H1 (cell line): ENCODE measurements around the gene PDIA5. TPM values are rescaled to one million over a fixed set of nuclear protein-coding genes. Genes with fewer than 3 reads are reported as not detected.

ENCODE experiments used
- CTCF ChIA-PET: fragments of 300-600 bp; sonication (Branson Sonifier 250); formaldehyde crosslinking; loops from one replicate; lab custom pipeline; 2021; ENCODE audit not compliant: partially characterized antibody; lab: Charles Lee
- POLR2A ChIA-PET: fragments of 300-600 bp; sonication (Branson Sonifier 250); formaldehyde crosslinking; loops from one replicate; lab custom pipeline; 2021; ENCODE audit warnings: inconsistent platforms; ENCODE audit not compliant: partially characterized antibody; lab: Charles Lee
- DNase-seq, 2 experiments: peaks; one replicate each; pipeline versions ENCODE4 v3.0.0 to v3.0.0-alpha.2; 2010 to 2022; ENCODE audit warnings: low spot score in 2 of 2, low read depth in 1 of 2, mixed read lengths in 1 of 2
- FAIRE-seq: peaks from 2 replicates; lab custom pipeline; 2011; peaks lifted over from hg19 to GRCh38; lab: Jason Lieb, UNC
- H2AFZ ChIP-seq: 2 replicates; pipeline ENCODE4 v1.8.1; 2012; ENCODE audit warnings: low read length, inconsistent platforms
- H2AK5ac ChIP-seq: 2 replicates; pipeline ENCODE4 v1.6.1; 2013; ENCODE audit warnings: low read depth, low read length
- H2BK120ac ChIP-seq: replicated peaks from 2 replicates; pipeline ENCODE3; 2013; ENCODE audit warnings: low read depth, low read length, inconsistent platforms
- H2BK12ac ChIP-seq: 2 replicates; pipeline ENCODE4 v1.6.1; 2013; ENCODE audit warnings: low read depth, low read length
- H2BK15ac ChIP-seq: 2 replicates; pipeline ENCODE4 v1.6.1; 2013; ENCODE audit warnings: low read length
- H2BK20ac ChIP-seq: 2 replicates; pipeline ENCODE4 v1.6.1; 2013; ENCODE audit warnings: low read length
- H2BK5ac ChIP-seq: 2 replicates; pipeline ENCODE4 v1.6.1; 2013; ENCODE audit warnings: low read depth, low read length
- H3K14ac ChIP-seq: 2 replicates; pipeline ENCODE4 v1.6.1; 2013; ENCODE audit warnings: inconsistent platforms; ENCODE audit not compliant: insufficient read length
- H3K18ac ChIP-seq: 2 replicates; pipeline ENCODE4 v1.6.1; 2013; ENCODE audit warnings: low read length; ENCODE audit errors: extremely low read depth
- H3K23ac ChIP-seq: 2 replicates; pipeline ENCODE4 v1.6.1; 2013; ENCODE audit warnings: inconsistent platforms; ENCODE audit not compliant: insufficient read length
- H3K23me2 ChIP-seq: 2 replicates; pipeline ENCODE4 v1.6.1; 2013; ENCODE audit warnings: low read depth, low read length
- H3K27ac ChIP-seq: 2 replicates; pipeline ENCODE4 v1.6.1; 2011; ENCODE audit warnings: low read depth, low read length, inconsistent platforms
- H3K27me3 ChIP-seq, 4 experiments: replicated peaks in 1 of 4; 1 replicate in 1 of 4; 2 replicates in 3 of 4; pipeline versions ENCODE4 v1.6.1 to v1.8.1; 2011 to 2013; ENCODE audit warnings: low read length in 3 of 4, mild to moderate bottlenecking in 3 of 4, inconsistent platforms in 2 of 4, mixed read lengths in 2 of 4, moderate library complexity in 1 of 4; ENCODE audit not compliant: control insufficient read depth in 3 of 4, insufficient read depth in 3 of 4; ENCODE audit errors: extremely low read depth in 1 of 4
- H3K36me3 ChIP-seq, 4 experiments: 2 replicates each; pipeline versions ENCODE4 v1.6.1 to v1.8.1; 2011 to 2013; ENCODE audit warnings: mild to moderate bottlenecking in 4 of 4, low read length in 3 of 4, moderate library complexity in 2 of 4, control low read depth in 1 of 4, inconsistent platforms in 1 of 4; ENCODE audit not compliant: insufficient read depth in 4 of 4, control insufficient read depth in 2 of 4
- H3K4ac ChIP-seq: replicated peaks from 2 replicates; pipeline ENCODE3; 2013; ENCODE audit warnings: low read length, low read depth, mixed read lengths, inconsistent platforms; ENCODE audit not compliant: insufficient read length
- H3K4me1 ChIP-seq, 4 experiments: replicated peaks in 1 of 4; 1 replicate in 1 of 4; 2 replicates in 3 of 4; pipeline versions ENCODE4 v1.6.1 to v1.8.1; 2011 to 2013; ENCODE audit warnings: low read length in 3 of 4, inconsistent platforms in 2 of 4, mixed read lengths in 1 of 4; ENCODE audit not compliant: insufficient read depth in 4 of 4, control insufficient read depth in 3 of 4
- H3K4me2 ChIP-seq, 2 experiments: 2 replicates each; pipeline versions ENCODE4 v1.6.1 to v1.8.1; 2011 to 2013; ENCODE audit warnings: low read depth in 2 of 2, low read length in 2 of 2, control low read depth in 1 of 2, inconsistent platforms in 1 of 2, mild to moderate bottlenecking in 1 of 2; ENCODE audit not compliant: insufficient read depth in 1 of 2
- H3K4me3 ChIP-seq, 4 experiments: fragments of 200-600, 300-600 bp in 1 of 4; sonication (generic), shearing (Covaris generic), sonication (Bioruptor Twin) in 1 of 4; 2 replicates each; pipeline versions ENCODE4 v1.5.1 to v1.8.1; 2011 to 2016; ENCODE audit warnings: low read length in 4 of 4, low read depth in 3 of 4, control low read depth in 2 of 4, inconsistent platforms in 2 of 4, mild to moderate bottlenecking in 2 of 4, mixed read lengths in 1 of 4, moderate library complexity in 1 of 4; ENCODE audit not compliant: insufficient read depth in 2 of 4; ENCODE audit errors: extremely low read depth in 1 of 4
- H3K56ac ChIP-seq: replicated peaks from 2 replicates; pipeline ENCODE3; 2013; ENCODE audit warnings: low read depth, mild to moderate bottlenecking, mixed read lengths, low read length, inconsistent platforms; ENCODE audit not compliant: insufficient read length
- H3K79me1 ChIP-seq: 2 replicates; pipeline ENCODE4 v1.6.1; 2013; ENCODE audit warnings: low read depth, low read length, control low read depth
- H3K79me2 ChIP-seq, 2 experiments: 2 replicates each; pipeline versions ENCODE4 v1.6.1 to v1.8.1; 2012 to 2013; ENCODE audit warnings: low read length in 2 of 2, mild to moderate bottlenecking in 2 of 2, inconsistent platforms in 1 of 2; ENCODE audit not compliant: insufficient read depth in 2 of 2, control insufficient read depth in 1 of 2
- H3K9ac ChIP-seq, 4 experiments: replicated peaks in 1 of 4; 1 replicate in 1 of 4; 2 replicates in 3 of 4; pipeline versions ENCODE4 v1.6.1 to v1.8.1; 2011 to 2013; ENCODE audit warnings: low read depth in 3 of 4, low read length in 3 of 4, control low read depth in 2 of 4, mild to moderate bottlenecking in 2 of 4, moderate library complexity in 2 of 4, inconsistent platforms in 1 of 4; ENCODE audit errors: extremely low read depth in 1 of 4
- H3K9me3 ChIP-seq, 2 experiments: 2 replicates each; pipeline versions ENCODE4 v1.6.1 to v1.8.1; 2012 to 2013; ENCODE audit warnings: mild to moderate bottlenecking in 2 of 2, moderate library complexity in 2 of 2, control low read depth in 1 of 2, inconsistent platforms in 1 of 2, low read depth in 1 of 2, low read length in 1 of 2, mixed read lengths in 1 of 2; ENCODE audit not compliant: insufficient read depth in 2 of 2
- H4K20me1 ChIP-seq, 2 experiments: replicated peaks in 1 of 2; 2 replicates each; pipeline versions ENCODE3 to v1.8.1; 2011 to 2013; ENCODE audit warnings: inconsistent platforms in 2 of 2, low read length in 2 of 2, mild to moderate bottlenecking in 1 of 2; ENCODE audit not compliant: insufficient read depth in 2 of 2, control insufficient read depth in 1 of 2
- H4K5ac ChIP-seq: 2 replicates; pipeline ENCODE4 v1.6.1; 2013; ENCODE audit warnings: low read length, low read depth, mixed read lengths, inconsistent platforms; ENCODE audit not compliant: insufficient read length
- H4K8ac ChIP-seq: 2 replicates; pipeline ENCODE4 v1.8.0; 2013; ENCODE audit warnings: mild to moderate bottlenecking, moderate library complexity, low read length, inconsistent platforms; ENCODE audit not compliant: insufficient read depth; ENCODE audit errors: extremely low read depth
- H4K91ac ChIP-seq: replicated peaks from 2 replicates; pipeline ENCODE3; 2013; ENCODE audit warnings: low read length, mixed read lengths, inconsistent platforms; ENCODE audit not compliant: insufficient read length
- BRCA1 ChIP-seq: IDR thresholded peaks from 2 replicates; pipeline ENCODE4 v1.6.1; 2012; ENCODE audit warnings: low read depth, low read length, improper control_type of control experiment
- GABPA ChIP-seq: IDR thresholded peaks from 2 replicates; pipeline ENCODE4 v1.6.1; 2011; ENCODE audit warnings: mild to moderate bottlenecking, low read length, moderate library complexity, borderline replicate concordance; ENCODE audit not compliant: insufficient read depth
- MAX ChIP-seq: IDR thresholded peaks from 2 replicates; pipeline ENCODE4 v1.6.1; 2012; ENCODE audit warnings: inconsistent platforms
- WGBS, 2 experiments: shearing (Covaris generic) in 1 of 2; methylation state at CpG; one replicate each; pipeline versions ENCODE4 v1.1.6 to v1.1.7; 2013 to 2015; ENCODE audit warnings: low lambda C conversion rate in 2 of 2, mixed read lengths in 2 of 2, inconsistent platforms in 1 of 2, low coverage in 1 of 2, missing lambda C conversion rate in 1 of 2; ENCODE audit not compliant: insufficient replicate concordance in 2 of 2, insufficient coverage in 1 of 2, insufficient read length in 1 of 2; ENCODE audit errors: extremely low coverage in 1 of 2, missing lambda C conversion rate in 1 of 2; 5-methylcytosine and 5-hydroxymethylcytosine counted together
- polyA plus RNA-seq, 7 experiments: library from polyadenylated mRNA; depleted of rRNA in 3 of 7; stranded (reverse) in 5 of 7; unstranded in 2 of 7; fragments of >200 nt in 5 of 7; fragments of 200-250 nt in 2 of 7; gene quantifications; 1 replicate in 5 of 7; 2 replicates in 1 of 7; 4 replicates in 1 of 7; pipeline versions ENCODE4 v1.2.1 to v1.2.3, GENCODE V29; 2011 to 2013; ENCODE audit warnings: missing spikeins in 2 of 7, mixed read lengths in 2 of 7
- total RNA-seq: library from RNA; stranded (reverse); fragmentation: NEBNext Ultra II Directional; extraction: Animal tissue kit (Norgen Biotek cat#: 25700); gene quantifications from 2 replicates; pipeline ENCODE4 v1.2.1, GENCODE V29; 2021
- TF ChIP-seq, protein P1 (sequence below): IDR thresholded peaks from 2 replicates; pipeline ENCODE4 v1.6.1; 2012; ENCODE audit warnings: inconsistent platforms

The PDIA5 gene
- total and polyA plus RNA-seq, 2 of the 8 experiments (the other 6 are each of a cell fraction or from before 2014, with no cell fraction given) = 18.2 to 32.8 TPM

DNA sequence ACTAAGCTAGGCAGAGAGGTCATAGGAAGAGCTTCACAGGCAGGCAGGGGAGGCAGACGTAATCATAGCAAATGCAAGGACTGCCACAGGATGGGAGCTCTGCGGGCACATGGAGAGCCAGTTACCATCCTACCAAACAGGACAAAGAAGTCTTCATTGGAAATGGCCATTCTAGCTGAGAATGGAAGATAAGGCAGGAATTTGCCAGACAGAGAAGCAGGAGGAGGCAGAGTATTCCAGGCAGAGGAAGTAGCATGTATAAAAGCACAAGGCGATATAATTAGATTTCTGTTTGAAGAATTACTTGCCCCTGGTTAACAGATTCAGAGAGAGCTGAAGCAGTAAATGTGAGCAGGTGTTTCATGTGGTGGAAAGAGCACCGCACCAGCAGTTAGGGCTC is 35.8 kb upstream of the PDIA5 start:
- no peaks in the 10 kb centered on the region for H4K20me1 ChIP-seq
- no peak overlapping the region for H2AFZ ChIP-seq
- ChIA-PET CTCF (interaction anchor here (0.5 to 9.4 kb wide), 24 partner anchors 7 to 228 kb away, joined by 3 to 151 read pairs (median 5); partner anchors contain the start of gene PDIA5), POLR2A (interaction anchor here (0.8 to 1.2 kb wide), 2 partner anchors 12 to 36 kb away, joined by 3 to 4 read pairs; partner anchors contain the start of gene PDIA5)
- H3K4me1 ChIP-seq = peaks cover 0 to 4% (median 1%) of the 10 kb centered on the region in 4 experiments; a peak in 6 of 7 replicates
- 86% methylated on average over 4 of the region's 4 CpGs; no CpG with 5 or more reads in 1 of the 2 experiments for WGBS, 2 experiments
- H3K27me3 ChIP-seq = peaks cover 0 to 10% (median 4%) of the 10 kb centered on the region in 4 experiments; a peak in 4 of 7 replicates
- no peak overlapping the region for H2BK12ac ChIP-seq
- H3K56ac ChIP-seq = no peak overlapping the region
- no peak overlapping the region for H3K27ac ChIP-seq
- no peaks in the 10 kb centered on the region for H3K9me3 ChIP-seq
- H3K23me2 ChIP-seq = peaks cover 15% of the 10 kb centered on the region
- TF ChIP-seq BRCA1 = no peak
- TF ChIP-seq MAX = no peak
- no peak for TF ChIP-seq GABPA
- TF ChIP-seq, protein P1, sequence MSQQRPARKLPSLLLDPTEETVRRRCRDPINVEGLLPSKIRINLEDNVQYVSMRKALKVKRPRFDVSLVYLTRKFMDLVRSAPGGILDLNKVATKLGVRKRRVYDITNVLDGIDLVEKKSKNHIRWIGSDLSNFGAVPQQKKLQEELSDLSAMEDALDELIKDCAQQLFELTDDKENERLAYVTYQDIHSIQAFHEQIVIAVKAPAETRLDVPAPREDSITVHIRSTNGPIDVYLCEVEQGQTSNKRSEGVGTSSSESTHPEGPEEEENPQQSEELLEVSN = no peak
- no peak overlapping the region for H3K14ac ChIP-seq
- no peak overlapping the region for H3K18ac ChIP-seq
- no peak overlapping the region for H3K4me3 ChIP-seq
- DNase-seq = no peak
- no peak overlapping the region for H2BK5ac ChIP-seq
- H2BK120ac ChIP-seq = no peak overlapping the region
- no peaks in the 10 kb centered on the region for H3K79me2 ChIP-seq
- H4K5ac ChIP-seq = no peak overlapping the region
- no peak overlapping the region for H2AK5ac ChIP-seq
- no peak overlapping the region for H4K91ac ChIP-seq
- H3K23ac ChIP-seq = no peak overlapping the region
- no peak for FAIRE-seq
- H2BK20ac ChIP-seq = no peak overlapping the region
- no peaks in the 10 kb centered on the region for H3K36me3 ChIP-seq
- no peak overlapping the region for H3K9ac ChIP-seq
- H3K79me1 ChIP-seq = no peaks in the 10 kb centered on the region
- no peak overlapping the region for H2BK15ac ChIP-seq
- H3K4me2 ChIP-seq = no peak overlapping the region
- no peak overlapping the region for H4K8ac ChIP-seq
- no peak overlapping the region for H3K4ac ChIP-seq
